ENCODE data around the gene PSTPIP1.

DNA sequence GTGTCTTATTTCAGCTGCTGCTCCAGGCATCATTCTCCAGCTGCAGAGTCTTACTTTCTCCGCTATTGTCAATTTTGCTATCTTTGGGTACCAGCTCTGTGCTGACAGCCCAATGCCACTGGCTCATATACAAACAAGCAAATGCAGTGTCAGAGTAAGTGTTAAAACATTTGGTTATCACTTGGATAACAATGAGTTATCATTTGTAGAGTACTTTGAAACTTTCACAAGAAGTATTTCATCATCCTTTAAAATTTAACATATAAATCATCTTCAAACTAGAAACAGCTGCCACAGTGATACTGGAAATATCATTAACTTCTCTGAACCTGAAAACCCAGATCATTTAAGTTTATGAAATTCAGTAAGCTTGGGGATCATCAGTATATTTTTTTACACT is 62.1 kb downstream of the PSTPIP1 start:
- TF ChIP-seq POLR2A (IDR thresholded peaks at IDR 0.05) = no peak
- TF ChIP-seq, protein P1, sequence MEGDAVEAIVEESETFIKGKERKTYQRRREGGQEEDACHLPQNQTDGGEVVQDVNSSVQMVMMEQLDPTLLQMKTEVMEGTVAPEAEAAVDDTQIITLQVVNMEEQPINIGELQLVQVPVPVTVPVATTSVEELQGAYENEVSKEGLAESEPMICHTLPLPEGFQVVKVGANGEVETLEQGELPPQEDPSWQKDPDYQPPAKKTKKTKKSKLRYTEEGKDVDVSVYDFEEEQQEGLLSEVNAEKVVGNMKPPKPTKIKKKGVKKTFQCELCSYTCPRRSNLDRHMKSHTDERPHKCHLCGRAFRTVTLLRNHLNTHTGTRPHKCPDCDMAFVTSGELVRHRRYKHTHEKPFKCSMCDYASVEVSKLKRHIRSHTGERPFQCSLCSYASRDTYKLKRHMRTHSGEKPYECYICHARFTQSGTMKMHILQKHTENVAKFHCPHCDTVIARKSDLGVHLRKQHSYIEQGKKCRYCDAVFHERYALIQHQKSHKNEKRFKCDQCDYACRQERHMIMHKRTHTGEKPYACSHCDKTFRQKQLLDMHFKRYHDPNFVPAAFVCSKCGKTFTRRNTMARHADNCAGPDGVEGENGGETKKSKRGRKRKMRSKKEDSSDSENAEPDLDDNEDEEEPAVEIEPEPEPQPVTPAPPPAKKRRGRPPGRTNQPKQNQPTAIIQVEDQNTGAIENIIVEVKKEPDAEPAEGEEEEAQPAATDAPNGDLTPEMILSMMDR (IDR thresholded peaks at IDR 0.05) = no peak

Measured in lower leg skin (tissue), 3 donors.